ENCODE data around the gene FAM13A. TPM values are rescaled to one million over a fixed set of nuclear protein-coding genes. Genes with fewer than 3 reads are reported as not detected.

FAM13A gene
- total and polyA plus RNA-seq, 10 of the 15 experiments (the other 5 are each of a cell fraction or from before 2014, with no cell fraction given), result 0.05 to 1.8 (median 0.27) TPM; not detected in 1

DNA sequence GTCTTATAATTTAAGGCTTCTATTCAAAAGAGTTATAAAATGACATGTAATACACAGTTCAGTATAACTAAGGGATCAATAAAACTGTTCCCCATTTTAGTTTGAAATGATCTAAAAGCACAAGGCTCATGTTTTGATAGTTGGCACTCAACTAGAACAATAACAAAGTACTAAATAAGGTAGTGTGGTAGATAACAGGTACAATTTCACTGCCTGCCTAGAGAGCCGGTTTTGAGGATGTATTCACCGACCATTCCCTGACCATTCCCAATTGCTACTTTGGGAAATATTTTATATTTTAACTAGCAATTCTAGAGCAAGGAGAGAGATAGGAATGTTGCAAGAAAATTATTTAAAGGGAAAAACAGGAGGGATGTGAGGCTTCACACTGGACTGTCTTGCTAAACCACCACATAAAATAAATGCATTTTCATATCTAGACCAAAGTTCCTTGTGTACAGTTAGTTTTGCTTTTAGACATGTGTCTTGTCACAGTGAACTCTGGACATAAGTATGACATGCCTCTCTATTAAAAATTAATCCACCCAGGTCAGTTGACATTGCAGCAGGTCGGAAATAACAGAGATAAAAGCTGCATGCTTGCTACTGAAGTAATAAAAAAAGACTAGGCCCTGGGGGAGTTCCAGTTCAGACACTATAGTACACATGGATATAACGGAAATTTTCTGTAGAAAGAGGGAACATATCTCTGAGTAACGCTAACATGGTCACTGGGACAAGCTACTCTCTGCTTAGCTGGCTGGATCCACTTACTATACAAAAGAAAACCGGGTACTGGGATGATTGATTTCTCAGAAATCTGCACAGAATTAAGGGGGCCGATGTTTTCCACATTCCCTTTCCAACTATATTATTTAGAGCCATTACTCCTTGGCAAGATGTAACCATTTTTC is 303.1 kb downstream of the FAM13A start:
- Histone ChIP-seq H3K4me3 (no peak overlapping the region), H3K79me2 (ENCODE audit: control insufficient read depth, insufficient read depth, low read length) (no peaks in the 10 kb centered on the region), H3K36me3 (ENCODE audit: control insufficient read depth in 2 of 2, insufficient read depth in 2 of 2, low read length in 1 of 2) (no peaks in the 10 kb centered on the region), H2AFZ (ENCODE audit: control insufficient read depth, low read depth, low read length) (no peak overlapping the region), H4K20me1 (ENCODE audit: control insufficient read depth, insufficient read depth) (no peaks in the 10 kb centered on the region), H3K9me3 (replicated peaks; ENCODE audit: control insufficient read depth, insufficient read depth, low read length) (no peaks in the 10 kb centered on the region), H3K4me1 (ENCODE audit: control insufficient read depth, insufficient read depth, low read length) (no peaks in the 10 kb centered on the region), H3K27me3 (replicated peaks in 1 of 2; ENCODE audit: control insufficient read depth in 2 of 2, insufficient read depth in 2 of 2, low read length in 1 of 2) (no peaks in the 10 kb centered on the region; a peak in 2 of 4 replicates), H3K4me2 (ENCODE audit: control insufficient read depth, insufficient read depth) (no peak overlapping the region), H3K27ac (ENCODE audit: control insufficient read depth, insufficient read depth) (no peak overlapping the region), H3K9ac (ENCODE audit: control insufficient read depth, insufficient read depth, low read length) (no peak overlapping the region)
- no peak for FAIRE-seq
- no TSS peak for BruUV-seq (replicated peaks)
- in situ Hi-C loops (cut with MboI) (no loop called here), intact Hi-C loops (cut with micrococcal nuclease; ENCODE audit: unreplicated experiment) (no loop called here)
- SMC1A ChIA-PET (ENCODE audit: uncharacterized antibody, unreplicated experiment), result interaction anchor here (0.8 to 1.7 kb wide), 4 partner anchors 10 to 214 kb away, joined by 3 to 7 read pairs (median 3); no protein-coding TSS in a partner anchor
- POLR2A ChIA-PET, result no interaction called here
- no peak for ATAC-seq
- RAD21 ChIA-PET (ENCODE audit: unreplicated experiment), result no interaction called here
- no peak for DNase-seq (ENCODE audit: low read depth, low spot score)
- CTCF ChIA-PET, result interaction anchor here (0.5 to 1.6 kb wide), 5 partner anchors 16 to 542 kb away, joined by 3 to 6 read pairs (median 4); no protein-coding TSS in a partner anchor
- WGBS (ENCODE audit: insufficient coverage, insufficient replicate concordance, low lambda C conversion rate, missing lambda C conversion rate), result 26% methylated on average over 7 of the region's 7 CpGs
- TF ChIP-seq BMI1 (IDR thresholded peaks at IDR 0.05; ENCODE audit: borderline replicate concordance) (no peak), NR2C1 (IDR thresholded peaks at IDR 0.05) (no peak), EZH2 (IDR thresholded peaks at IDR 0.05; ENCODE audit: borderline replicate concordance, control insufficient read depth, low read depth, low read length) (no peak), PAX5 (IDR thresholded peaks at IDR 0.05; ENCODE audit: borderline replicate concordance, low read depth, low read length) (no peak), MEF2A (IDR thresholded peaks at IDR 0.05; ENCODE audit: insufficient read depth, low read depth, low read length) (no peak), MYB (IDR thresholded peaks at IDR 0.05; ENCODE audit: borderline replicate concordance, low read depth, low read length) (no peak), POU2F2 (IDR thresholded peaks at IDR 0.05; ENCODE audit: borderline replicate concordance, low read depth, low read length) (no peak), BRCA1 (IDR thresholded peaks at IDR 0.05; ENCODE audit: low read depth, low read length) (no peak), RAD21 (IDR thresholded peaks at IDR 0.05; ENCODE audit: insufficient read depth, low read depth, low read length) (no peak), WRNIP1 (IDR thresholded peaks at IDR 0.05; ENCODE audit: borderline replicate concordance, low read depth, low read length) (no peak)
- TF ChIP-seq, protein P1, sequence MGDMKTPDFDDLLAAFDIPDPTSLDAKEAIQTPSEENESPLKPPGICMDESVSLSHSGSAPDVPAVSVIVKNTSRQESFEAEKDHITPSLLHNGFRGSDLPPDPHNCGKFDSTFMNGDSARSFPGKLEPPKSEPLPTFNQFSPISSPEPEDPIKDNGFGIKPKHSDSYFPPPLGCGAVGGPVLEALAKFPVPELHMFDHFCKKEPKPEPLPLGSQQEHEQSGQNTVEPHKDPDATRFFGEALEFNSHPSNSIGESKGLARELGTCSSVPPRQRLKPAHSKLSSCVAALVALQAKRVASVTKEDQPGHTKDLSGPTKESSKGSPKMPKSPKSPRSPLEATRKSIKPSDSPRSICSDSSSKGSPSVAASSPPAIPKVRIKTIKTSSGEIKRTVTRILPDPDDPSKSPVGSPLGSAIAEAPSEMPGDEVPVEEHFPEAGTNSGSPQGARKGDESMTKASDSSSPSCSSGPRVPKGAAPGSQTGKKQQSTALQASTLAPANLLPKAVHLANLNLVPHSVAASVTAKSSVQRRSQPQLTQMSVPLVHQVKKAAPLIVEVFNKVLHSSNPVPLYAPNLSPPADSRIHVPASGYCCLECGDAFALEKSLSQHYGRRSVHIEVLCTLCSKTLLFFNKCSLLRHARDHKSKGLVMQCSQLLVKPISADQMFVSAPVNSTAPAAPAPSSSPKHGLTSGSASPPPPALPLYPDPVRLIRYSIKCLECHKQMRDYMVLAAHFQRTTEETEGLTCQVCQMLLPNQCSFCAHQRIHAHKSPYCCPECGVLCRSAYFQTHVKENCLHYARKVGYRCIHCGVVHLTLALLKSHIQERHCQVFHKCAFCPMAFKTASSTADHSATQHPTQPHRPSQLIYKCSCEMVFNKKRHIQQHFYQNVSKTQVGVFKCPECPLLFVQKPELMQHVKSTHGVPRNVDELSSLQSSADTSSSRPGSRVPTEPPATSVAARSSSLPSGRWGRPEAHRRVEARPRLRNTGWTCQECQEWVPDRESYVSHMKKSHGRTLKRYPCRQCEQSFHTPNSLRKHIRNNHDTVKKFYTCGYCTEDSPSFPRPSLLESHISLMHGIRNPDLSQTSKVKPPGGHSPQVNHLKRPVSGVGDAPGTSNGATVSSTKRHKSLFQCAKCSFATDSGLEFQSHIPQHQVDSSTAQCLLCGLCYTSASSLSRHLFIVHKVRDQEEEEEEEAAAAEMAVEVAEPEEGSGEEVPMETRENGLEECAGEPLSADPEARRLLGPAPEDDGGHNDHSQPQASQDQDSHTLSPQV (IDR thresholded peaks at IDR 0.05), result no peak
- TF ChIP-seq, protein P2, sequence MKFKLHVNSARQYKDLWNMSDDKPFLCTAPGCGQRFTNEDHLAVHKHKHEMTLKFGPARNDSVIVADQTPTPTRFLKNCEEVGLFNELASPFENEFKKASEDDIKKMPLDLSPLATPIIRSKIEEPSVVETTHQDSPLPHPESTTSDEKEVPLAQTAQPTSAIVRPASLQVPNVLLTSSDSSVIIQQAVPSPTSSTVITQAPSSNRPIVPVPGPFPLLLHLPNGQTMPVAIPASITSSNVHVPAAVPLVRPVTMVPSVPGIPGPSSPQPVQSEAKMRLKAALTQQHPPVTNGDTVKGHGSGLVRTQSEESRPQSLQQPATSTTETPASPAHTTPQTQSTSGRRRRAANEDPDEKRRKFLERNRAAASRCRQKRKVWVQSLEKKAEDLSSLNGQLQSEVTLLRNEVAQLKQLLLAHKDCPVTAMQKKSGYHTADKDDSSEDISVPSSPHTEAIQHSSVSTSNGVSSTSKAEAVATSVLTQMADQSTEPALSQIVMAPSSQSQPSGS (IDR thresholded peaks at IDR 0.05; ENCODE audit: low read length), result no peak
- TF ChIP-seq, protein P3, sequence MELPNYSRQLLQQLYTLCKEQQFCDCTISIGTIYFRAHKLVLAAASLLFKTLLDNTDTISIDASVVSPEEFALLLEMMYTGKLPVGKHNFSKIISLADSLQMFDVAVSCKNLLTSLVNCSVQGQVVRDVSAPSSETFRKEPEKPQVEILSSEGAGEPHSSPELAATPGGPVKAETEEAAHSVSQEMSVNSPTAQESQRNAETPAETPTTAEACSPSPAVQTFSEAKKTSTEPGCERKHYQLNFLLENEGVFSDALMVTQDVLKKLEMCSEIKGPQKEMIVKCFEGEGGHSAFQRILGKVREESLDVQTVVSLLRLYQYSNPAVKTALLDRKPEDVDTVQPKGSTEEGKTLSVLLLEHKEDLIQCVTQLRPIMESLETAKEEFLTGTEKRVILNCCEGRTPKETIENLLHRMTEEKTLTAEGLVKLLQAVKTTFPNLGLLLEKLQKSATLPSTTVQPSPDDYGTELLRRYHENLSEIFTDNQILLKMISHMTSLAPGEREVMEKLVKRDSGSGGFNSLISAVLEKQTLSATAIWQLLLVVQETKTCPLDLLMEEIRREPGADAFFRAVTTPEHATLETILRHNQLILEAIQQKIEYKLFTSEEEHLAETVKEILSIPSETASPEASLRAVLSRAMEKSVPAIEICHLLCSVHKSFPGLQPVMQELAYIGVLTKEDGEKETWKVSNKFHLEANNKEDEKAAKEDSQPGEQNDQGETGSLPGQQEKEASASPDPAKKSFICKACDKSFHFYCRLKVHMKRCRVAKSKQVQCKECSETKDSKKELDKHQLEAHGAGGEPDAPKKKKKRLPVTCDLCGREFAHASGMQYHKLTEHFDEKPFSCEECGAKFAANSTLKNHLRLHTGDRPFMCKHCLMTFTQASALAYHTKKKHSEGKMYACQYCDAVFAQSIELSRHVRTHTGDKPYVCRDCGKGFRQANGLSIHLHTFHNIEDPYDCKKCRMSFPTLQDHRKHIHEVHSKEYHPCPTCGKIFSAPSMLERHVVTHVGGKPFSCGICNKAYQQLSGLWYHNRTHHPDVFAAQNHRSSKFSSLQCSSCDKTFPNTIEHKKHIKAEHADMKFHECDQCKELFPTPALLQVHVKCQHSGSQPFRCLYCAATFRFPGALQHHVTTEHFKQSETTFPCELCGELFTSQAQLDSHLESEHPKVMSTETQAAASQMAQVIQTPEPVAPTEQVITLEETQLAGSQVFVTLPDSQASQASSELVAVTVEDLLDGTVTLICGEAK (IDR thresholded peaks at IDR 0.05; ENCODE audit: borderline replicate concordance), result no peak

Data from GM12878 (cell line).